GM12891 (cell line): ENCODE measurements around the gene GLIPR2. TPM values are rescaled to one million over a fixed set of nuclear protein-coding genes. Genes with fewer than 3 reads are reported as not detected.
"Not testable (repeated sequence)": the region's sequence is repeated elsewhere in the genome, so short reads cannot be mapped to it uniquely, and the experiment has no call there.

Source experiments
- DNase-seq: peaks from one replicate; pipeline ENCODE4 v3.0.0; 2011; ENCODE audit warnings: low spot score; ENCODE audit not compliant: insufficient read length
- FAIRE-seq: peaks from 2 replicates; lab custom pipeline; 2011; peaks lifted over from hg19 to GRCh38; lab: Jason Lieb, UNC
- PAX5 ChIP-seq: IDR thresholded peaks from 2 replicates; pipeline ENCODE4 v1.6.1; 2011; ENCODE audit warnings: low read length, moderate library complexity, mild to moderate bottlenecking; ENCODE audit not compliant: insufficient read depth, severe bottlenecking
- POLR2A ChIP-seq: IDR thresholded peaks from 2 replicates; pipeline ENCODE4 v1.6.1; 2011; ENCODE audit warnings: low read depth, low read length, control low read depth
- POLR2AphosphoS5 ChIP-seq: IDR thresholded peaks from 2 replicates; pipeline ENCODE4 v1.6.1; 2011; ENCODE audit warnings: low read depth, low read length, control low read depth
- POU2F2 ChIP-seq: IDR thresholded peaks from 2 replicates; pipeline ENCODE4 v1.6.1; 2011; ENCODE audit warnings: low read depth, mild to moderate bottlenecking, control low read depth, low read length, moderate library complexity
- SPI1 ChIP-seq: IDR thresholded peaks from 2 replicates; pipeline ENCODE4 v1.6.1; 2011; ENCODE audit warnings: low read depth, low read length, control low read depth
- TAF1 ChIP-seq: IDR thresholded peaks from 2 replicates; pipeline ENCODE4 v1.6.1; 2011; ENCODE audit warnings: low read depth, low read length, control low read depth
- polyA plus RNA-seq: library from polyadenylated mRNA; unstranded; fragments of >200 nt; gene quantifications from one replicate; pipeline ENCODE4 v1.2.1, GENCODE V29; 2012; ENCODE audit warnings: low read depth, missing spikeins, inconsistent platforms; ENCODE audit not compliant: missing spikeins

Gene GLIPR2, protein sequence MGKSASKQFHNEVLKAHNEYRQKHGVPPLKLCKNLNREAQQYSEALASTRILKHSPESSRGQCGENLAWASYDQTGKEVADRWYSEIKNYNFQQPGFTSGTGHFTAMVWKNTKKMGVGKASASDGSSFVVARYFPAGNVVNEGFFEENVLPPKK
- 2.3 TPM for polyA plus RNA-seq

DNA sequence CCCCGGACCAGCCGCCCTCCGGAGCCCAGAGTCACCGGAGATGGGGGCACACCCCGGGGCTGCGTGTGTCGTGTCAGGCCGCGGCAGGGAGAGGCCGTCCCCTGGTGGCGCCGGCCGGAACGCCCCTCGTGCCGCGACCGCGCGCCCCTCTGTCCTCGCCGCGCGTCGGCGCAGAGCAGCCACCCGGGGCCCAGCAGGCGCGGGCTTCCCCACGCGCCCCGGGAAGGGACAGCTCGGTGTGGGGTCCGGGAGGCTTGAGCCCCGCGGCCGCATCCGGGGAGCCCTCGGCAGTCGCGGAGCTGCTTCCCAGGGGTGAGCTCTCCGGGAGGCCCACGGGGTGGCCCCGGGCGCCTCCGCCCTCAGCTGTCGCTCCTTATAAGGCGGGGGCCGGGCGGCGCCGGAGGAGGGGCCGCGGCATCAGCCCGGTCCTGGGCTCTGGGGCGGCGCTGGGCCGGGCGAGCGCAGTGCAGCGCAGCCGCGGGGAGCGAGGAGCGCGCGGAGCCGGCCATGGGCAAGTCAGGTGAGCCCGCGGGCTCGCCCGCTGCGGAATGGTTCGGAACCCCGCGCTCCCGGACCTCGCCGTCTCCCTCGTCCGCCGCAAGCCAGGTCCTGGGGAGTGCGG, at the start of gene GLIPR2:
Gene GLIPR2, plus strand, starts transcription at position 462 of the 622 bp plus-strand sequence. Its CDS starts 46 bp downstream, at position 508.
- no peak for TF ChIP-seq POU2F2
- no peak for TF ChIP-seq PAX5
- no peak for TF ChIP-seq SPI1
- TF ChIP-seq POLR2AphosphoS5, result no peak
- TF ChIP-seq POLR2A, result no peak
- TF ChIP-seq TAF1, result no peak
- DNase-seq, result peak; percentile 96

DNA sequence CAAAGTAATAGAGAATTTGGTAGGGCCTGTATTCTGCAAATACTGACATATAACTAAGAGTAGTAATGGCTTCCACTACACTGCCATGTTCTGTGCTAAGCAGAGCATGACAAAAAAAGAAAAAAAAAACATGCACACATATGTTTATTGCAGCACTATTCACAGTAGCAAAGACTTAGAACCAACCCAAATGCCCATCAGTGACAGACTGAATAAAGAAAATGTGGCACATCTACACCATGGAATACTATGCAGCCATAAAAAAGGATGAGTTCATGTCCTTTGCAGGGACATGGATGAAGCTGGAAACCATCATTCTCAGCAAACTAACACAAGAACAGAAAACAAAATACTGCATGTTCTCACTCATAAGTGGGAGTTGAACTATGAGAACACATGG, 49.5 kb upstream of the GLIPR2 start:
- DNase-seq, FAIRE-seq: not testable (repeated sequence)

More for the DNA sequence above, at the start of gene GLIPR2:
- FAIRE-seq, result peak; percentile 90

DNA sequence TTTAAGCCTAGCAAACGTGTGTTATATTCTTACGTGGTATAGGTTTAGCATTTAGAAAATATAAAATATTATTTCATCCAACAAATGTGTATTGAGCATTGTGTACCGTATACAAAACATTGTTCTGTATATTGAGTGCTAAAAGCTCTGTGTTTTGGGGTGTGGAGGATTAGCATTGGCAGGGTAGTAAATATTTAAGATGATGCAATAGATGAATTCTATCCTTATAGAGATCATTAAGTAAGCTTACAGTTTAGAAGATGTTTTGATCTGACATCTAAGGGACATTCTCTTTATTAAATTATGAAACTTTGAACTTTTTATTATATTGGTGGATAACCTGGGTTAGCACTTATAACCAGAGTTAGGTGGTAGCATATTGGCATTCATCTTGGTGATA, 48.5 kb upstream of the GLIPR2 start:
- DNase-seq, result no peak
- TF ChIP-seq SPI1 (no peak), PAX5 (no peak)
- FAIRE-seq, result no peak

DNA sequence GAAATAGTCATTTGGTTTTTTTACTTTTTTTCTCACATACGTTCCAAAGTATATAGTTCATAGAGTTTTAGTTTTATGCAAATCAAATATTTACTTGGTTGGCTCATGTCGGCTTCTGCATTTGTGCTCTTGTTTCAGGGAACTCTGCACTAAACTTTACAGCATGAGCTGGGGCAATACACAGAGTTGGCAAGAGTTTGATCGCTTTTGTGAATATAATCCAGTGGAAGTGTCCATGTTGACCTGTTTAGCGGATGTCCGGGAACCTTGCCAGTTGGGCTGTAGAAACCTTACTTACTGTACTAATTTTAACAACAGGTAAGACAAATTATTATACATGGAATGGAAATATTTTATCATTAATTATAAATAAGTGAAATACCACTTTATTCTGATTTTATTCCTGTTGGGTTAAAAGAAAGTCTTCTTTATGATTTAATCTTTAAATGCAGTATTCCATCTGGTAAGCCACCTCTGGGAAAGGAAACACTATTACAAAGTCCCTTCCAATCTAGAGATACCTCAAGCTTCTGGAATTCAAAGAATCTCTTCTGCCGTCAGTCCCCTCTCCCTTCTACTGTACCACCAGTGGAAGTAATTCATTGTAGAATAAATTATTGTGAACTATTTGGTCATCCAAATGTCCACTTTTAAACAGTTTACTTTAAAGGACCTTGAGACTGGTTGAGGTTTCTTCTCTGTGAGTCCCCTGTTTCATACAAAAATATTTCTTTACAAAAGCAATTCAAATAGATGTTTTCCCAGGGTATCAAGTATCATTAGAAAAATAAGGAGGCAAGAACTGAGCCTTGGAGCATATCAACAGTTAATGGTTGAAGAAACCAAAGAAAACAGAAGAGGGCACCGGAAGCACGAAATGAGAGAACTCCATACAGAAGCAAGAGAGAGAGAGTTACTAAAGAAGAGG, 45.2 kb upstream of the GLIPR2 start:
- DNase-seq, result no peak
- TF ChIP-seq TAF1, result no peak
- no peak for TF ChIP-seq PAX5
- no peak for TF ChIP-seq POU2F2
- TF ChIP-seq POLR2A, result no peak
- no peak for TF ChIP-seq POLR2AphosphoS5
- TF ChIP-seq SPI1, result no peak
- no peak for FAIRE-seq

DNA sequence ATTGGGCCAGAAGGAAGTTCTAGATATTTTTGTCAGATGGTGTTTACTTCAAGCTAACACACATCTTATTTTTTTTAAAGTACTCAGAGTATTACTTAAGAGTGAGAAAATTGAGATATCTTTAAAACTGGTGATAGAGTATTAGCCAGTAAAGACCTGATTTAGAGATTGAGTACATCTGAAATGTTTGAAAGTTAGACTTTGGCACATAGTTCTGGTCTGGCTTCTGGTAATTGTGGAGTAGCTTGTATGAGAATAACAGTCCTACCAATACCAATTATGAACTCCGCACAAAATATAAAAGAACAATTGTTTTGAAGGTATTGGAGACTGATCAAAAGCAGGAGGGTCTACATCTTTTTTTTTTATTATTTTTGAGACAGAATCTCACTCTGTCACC, 44.5 kb upstream of the GLIPR2 start:
- no peak for FAIRE-seq
- no peak for DNase-seq
- no peak for TF ChIP-seq POLR2A
- no peak for TF ChIP-seq POU2F2
- TF ChIP-seq SPI1, result no peak
- no peak for TF ChIP-seq PAX5
- no peak for TF ChIP-seq TAF1
- TF ChIP-seq POLR2AphosphoS5, result no peak

DNA sequence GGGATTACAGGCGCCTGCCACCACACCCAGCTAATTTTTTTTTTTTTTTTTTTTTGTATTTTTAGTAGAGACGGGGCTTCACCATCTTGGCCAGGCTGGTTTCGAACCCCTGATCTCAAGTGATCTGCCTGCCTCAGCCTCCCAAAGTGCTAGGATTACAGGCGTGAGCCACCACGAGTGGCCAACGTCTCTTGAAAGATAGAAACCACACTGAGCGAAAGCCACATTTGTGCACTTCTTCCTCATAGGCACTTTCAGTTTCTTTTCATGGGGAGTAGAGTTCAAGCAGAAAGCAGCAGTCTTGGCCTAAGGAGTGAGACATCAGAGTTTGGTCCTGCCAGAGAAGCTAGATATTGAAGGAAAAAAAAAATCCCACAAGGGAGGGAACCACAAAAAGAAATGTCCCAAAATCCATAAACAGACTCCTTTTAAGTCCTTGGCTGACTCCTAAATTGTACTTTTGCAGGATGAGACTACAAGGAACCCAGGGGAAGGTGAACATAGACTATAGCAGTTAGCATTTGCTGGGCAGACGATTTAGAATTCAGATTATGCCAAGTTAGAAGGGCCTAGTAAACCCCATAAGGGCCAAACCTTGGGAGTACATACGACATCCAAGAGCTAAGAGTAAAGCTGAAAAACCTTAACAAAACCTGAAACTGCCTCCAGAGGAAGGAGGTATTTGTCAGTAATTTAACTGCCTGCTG, 43.9 kb upstream of the GLIPR2 start:
- TF ChIP-seq SPI1, result peak; percentile 68
- TF ChIP-seq POLR2AphosphoS5, result no peak
- TF ChIP-seq TAF1, result peak; percentile 76; the same call in 1 of the 2 replicates
- FAIRE-seq (peak; percentile 92), DNase-seq (peak; percentile 25)

DNA sequence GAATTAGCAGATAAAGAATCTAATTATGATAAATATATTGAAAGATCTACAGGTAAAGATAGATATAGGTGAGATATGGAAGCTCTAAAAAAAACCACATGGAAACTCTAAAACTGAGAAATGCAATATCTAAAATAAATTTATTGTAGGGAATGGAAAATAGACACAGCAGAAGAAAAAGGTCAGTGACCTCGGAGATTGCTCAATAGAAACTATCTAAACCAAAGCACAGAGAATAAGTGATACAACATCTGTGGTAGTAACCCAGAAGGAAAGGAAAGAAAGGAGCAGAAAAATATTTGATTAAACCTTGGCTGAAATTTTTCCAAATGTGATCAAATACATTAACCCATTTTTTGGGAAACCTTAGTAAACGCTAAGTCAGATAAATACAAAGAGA, 43.1 kb upstream of the GLIPR2 start:
- no peak for TF ChIP-seq TAF1
- TF ChIP-seq POLR2A, result no peak
- TF ChIP-seq POU2F2, result no peak
- no peak for TF ChIP-seq POLR2AphosphoS5
- no peak for TF ChIP-seq SPI1
- TF ChIP-seq PAX5, result no peak
- no peak for DNase-seq
- no peak for FAIRE-seq

DNA sequence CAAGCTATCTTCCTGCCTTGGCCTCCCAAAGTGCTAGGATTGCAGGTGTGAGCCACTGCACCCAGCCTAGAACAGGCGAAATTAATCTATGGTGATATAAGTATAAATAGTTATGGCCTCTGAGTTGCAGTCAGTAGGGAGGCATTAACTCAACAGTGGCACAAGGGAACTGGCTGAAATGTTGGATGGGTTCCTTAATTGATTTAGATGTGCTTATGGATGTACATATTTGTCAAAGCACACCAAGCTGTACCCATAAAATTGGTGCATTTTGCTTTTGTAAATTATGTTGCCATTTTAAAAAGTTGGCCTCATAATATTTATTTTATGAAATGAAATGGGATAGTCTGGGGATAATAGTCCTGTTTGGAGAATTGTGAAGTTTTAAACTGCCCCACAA, 36.8 kb upstream of the GLIPR2 start:
- TF ChIP-seq POLR2AphosphoS5, result no peak
- TF ChIP-seq POU2F2, result no peak
- TF ChIP-seq SPI1, result no peak
- TF ChIP-seq PAX5, result no peak
- TF ChIP-seq TAF1, result no peak
- TF ChIP-seq POLR2A, result no peak
- DNase-seq (no peak), FAIRE-seq (no peak)

DNA sequence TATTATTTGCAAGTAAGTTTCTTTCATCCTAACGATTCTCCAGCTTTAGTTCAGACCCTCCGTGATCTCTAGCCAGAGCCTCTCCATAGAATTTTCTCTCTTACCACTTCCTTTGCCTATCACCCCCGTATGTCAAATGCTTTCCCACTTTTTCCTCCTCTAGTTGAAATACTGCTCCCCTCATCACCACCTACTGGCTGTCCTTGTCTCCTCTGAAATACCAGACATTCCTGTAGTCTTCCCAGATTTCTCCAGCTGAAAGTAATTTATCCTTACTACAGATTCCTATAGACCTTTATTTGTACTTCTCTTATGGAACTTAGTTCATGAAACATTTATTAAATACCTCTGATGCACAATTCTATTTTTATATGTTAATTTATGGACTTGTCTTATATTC, 36.0 kb upstream of the GLIPR2 start:
- no peak for FAIRE-seq

More for the DNA sequence above, 36.0 kb upstream of the GLIPR2 start:
- no peak for TF ChIP-seq POLR2AphosphoS5
- TF ChIP-seq PAX5, result no peak
- no peak for TF ChIP-seq POLR2A
- TF ChIP-seq POU2F2, result no peak
- TF ChIP-seq SPI1, result no peak
- TF ChIP-seq TAF1, result no peak
- no peak for DNase-seq
